ENCODE results near the gene CNOT1.

Gene CNOT1

GRCh38 chr16:58490065-58490464 lies 139.6 kb downstream of the CNOT1 start:
- in situ Hi-C loops (cut with MboI; ENCODE audit: low sequenced_read_pairs): loop anchor here (5.0 kb wide), 1 partner anchor 158 kb away; no protein-coding TSS in a partner anchor

- in situ Hi-C loops (cut with MboI; ENCODE audit: low sequenced_read_pairs): no loop called here
These were observed 141.1 kb downstream of the CNOT1 start for GRCh38 chr16:58488531-58488930.

- in situ Hi-C loops (cut with MboI; ENCODE audit: low sequenced_read_pairs): no loop called here
These were observed 141.9 kb downstream of the CNOT1 start for GRCh38 chr16:58487566-58488351.

GRCh38 chr16:58485184-58485887 lies 144.3 kb downstream of the CNOT1 start:
- in situ Hi-C loops (cut with MboI; ENCODE audit: low sequenced_read_pairs): no loop called here

- in situ Hi-C loops (cut with MboI; ENCODE audit: low sequenced_read_pairs): no loop called here
These were observed 147.7 kb downstream of the CNOT1 start for GRCh38 chr16:58481931-58482330.

GRCh38 chr16:58481226-58481869 lies 148.3 kb downstream of the CNOT1 start:
- in situ Hi-C loops (cut with MboI; ENCODE audit: low sequenced_read_pairs): no loop called here

GRCh38 chr16:58478427-58478826 lies 151.2 kb downstream of the CNOT1 start:
- in situ Hi-C loops (cut with MboI; ENCODE audit: low sequenced_read_pairs): no loop called here

GRCh38 chr16:58476791-58477190 lies 152.8 kb downstream of the CNOT1 start:
- in situ Hi-C loops (cut with MboI; ENCODE audit: low sequenced_read_pairs): no loop called here

GRCh38 chr16:58475091-58475619 lies 154.5 kb downstream of the CNOT1 start:
- in situ Hi-C loops (cut with MboI; ENCODE audit: low sequenced_read_pairs): no loop called here

GRCh38 chr16:58474296-58474695 lies 155.3 kb downstream of the CNOT1 start:
- in situ Hi-C loops (cut with MboI; ENCODE audit: low sequenced_read_pairs): no loop called here

- in situ Hi-C loops (cut with MboI; ENCODE audit: low sequenced_read_pairs): no loop called here
These were observed 156.8 kb downstream of the CNOT1 start for GRCh38 chr16:58472827-58473226.

GRCh38 chr16:58472266-58472665 lies 157.4 kb downstream of the CNOT1 start:
- in situ Hi-C loops (cut with MboI; ENCODE audit: low sequenced_read_pairs): no loop called here

- in situ Hi-C loops (cut with MboI; ENCODE audit: low sequenced_read_pairs): no loop called here
These were observed 158.2 kb downstream of the CNOT1 start for GRCh38 chr16:58471209-58471975.

All from HL-60/S4 (cell line).